HepG2 (cell line): ENCODE data around the gene IQSEC1. TPM values are rescaled to one million over a fixed set of nuclear protein-coding genes. Genes with fewer than 3 reads are reported as not detected.

Experiments used
- ATAC-seq: fragments of 200-7000 bp; cut with Tn5 transposase; 3 replicates; pipeline ENCODE4 v1.9.1; 2020; ENCODE audit warnings: mild to moderate bottlenecking, moderate library complexity
- BruUV-seq: library from RNA; stranded (reverse); fragments of 400-500 nt; replicated peaks from 2 replicates; lab custom pipeline; 2021; lab: Mats Ljungman, UMichigan
- CTCF ChIA-PET: fragments of 300-600 bp; formaldehyde crosslinking; extraction: SDS; loops from one replicate; lab custom pipeline; 2021; ENCODE audit warnings: low total read pairs, inconsistent platforms, low intra/inter-chr PET ratio; lab: Yijun Ruan, JAX
- POLR2A ChIA-PET: fragments of 350-600 bp; sonication (Branson Sonifier 250); formaldehyde crosslinking; loops from one replicate; lab custom pipeline; 2020; ENCODE audit warnings: antibody characterized with exemption, inconsistent platforms; lab: Yijun Ruan, JAX
- DNase-seq: peaks from one replicate; pipeline ENCODE4 v3.0.0-alpha.2; 2015; ENCODE audit warnings: low spot score
- FAIRE-seq: peaks from 3 replicates; lab custom pipeline; 2011; peaks lifted over from hg19 to GRCh38; lab: Jason Lieb, UNC
- H2AFZ ChIP-seq: one replicate; pipeline ENCODE4 v1.6.1; 2011; ENCODE audit warnings: low read length, inconsistent platforms
- H3K27ac ChIP-seq: fragments of 300-600 bp; 3 replicates; pipeline ENCODE4 v1.8.0; 2011; ENCODE audit warnings: mixed run types, mild to moderate bottlenecking, mixed read lengths, low read length, inconsistent platforms; ENCODE audit not compliant: insufficient read depth; ENCODE audit errors: extremely low read length
- H3K27me3 ChIP-seq, 2 experiments: fragments of 200-600 bp in 1 of 2; 2 replicates in 1 of 2; 3 replicates in 1 of 2; pipeline versions ENCODE4 v1.6.0 to v1.8.0; 2011; ENCODE audit warnings: low read length in 2 of 2, mild to moderate bottlenecking in 2 of 2, moderate library complexity in 2 of 2, inconsistent platforms in 1 of 2; ENCODE audit not compliant: insufficient read depth in 2 of 2, control insufficient read depth in 1 of 2
- H3K36me3 ChIP-seq, 2 experiments: fragments of 200-600 bp in 1 of 2; replicated peaks in 1 of 2; 2 replicates in 1 of 2; 3 replicates in 1 of 2; pipeline versions ENCODE4 v1.5.1 to v1.8.0; 2011; ENCODE audit warnings: low read length in 2 of 2, inconsistent platforms in 1 of 2; ENCODE audit not compliant: insufficient read depth in 2 of 2, control insufficient read depth in 1 of 2
- H3K4me1 ChIP-seq: 2 replicates; pipeline ENCODE4 v1.5.1; 2012; ENCODE audit warnings: low read length, inconsistent platforms; ENCODE audit not compliant: insufficient read depth
- H3K4me2 ChIP-seq: 2 replicates; pipeline ENCODE4 v1.6.0; 2011; ENCODE audit warnings: low read depth, low read length, inconsistent platforms
- H3K4me3 ChIP-seq, 3 experiments: fragments of 200-600 bp in 1 of 3; sonication (generic), shearing (Covaris generic) in 1 of 3; replicated peaks in 1 of 3; 2 replicates each; pipeline ENCODE4 v1.5.1; 2011 to 2016; ENCODE audit warnings: low read length in 3 of 3, inconsistent platforms in 2 of 3, low read depth in 2 of 3, mild to moderate bottlenecking in 2 of 3, control low read depth in 1 of 3, mixed read lengths in 1 of 3; ENCODE audit not compliant: insufficient read depth in 1 of 3
- H3K79me2 ChIP-seq: one replicate; pipeline ENCODE4 v1.6.1; 2011; ENCODE audit warnings: low read length, inconsistent platforms; ENCODE audit not compliant: insufficient read depth
- H3K9ac ChIP-seq: 2 replicates; pipeline ENCODE4 v1.6.0; 2011; ENCODE audit warnings: mild to moderate bottlenecking, low read depth, low read length, inconsistent platforms; ENCODE audit not compliant: insufficient read depth
- H3K9me3 ChIP-seq: 2 replicates; pipeline ENCODE4 v1.5.1; 2012; ENCODE audit warnings: mild to moderate bottlenecking, low read length
- H4K20me1 ChIP-seq: 2 replicates; pipeline ENCODE4 v1.6.0; 2011; ENCODE audit warnings: inconsistent platforms, mild to moderate bottlenecking, low read length, moderate library complexity; ENCODE audit not compliant: insufficient read depth
- ASH2L ChIP-seq: fragments of 300-600, 200-600 bp; sonication (generic); IDR thresholded peaks from 2 replicates; pipeline ENCODE4 v1.7.0; 2017; ENCODE audit warnings: low read depth, mild to moderate bottlenecking, moderate library complexity, mixed read lengths, low read length; ENCODE audit not compliant: insufficient read length
- CREB1 ChIP-seq, 2 experiments: fragments of 450-650 bp in 1 of 2; IDR thresholded peaks; 2 replicates each; pipeline ENCODE4 v1.6.1; 2016 to 2017; ENCODE audit warnings: control low read depth in 1 of 2, mild to moderate bottlenecking in 1 of 2, missing compliant biosample characterization in 1 of 2, missing genetic modification characterization in 1 of 2
- HMG20A ChIP-seq: IDR thresholded peaks from 2 replicates; pipeline ENCODE4 v1.6.1; 2016; ENCODE audit warnings: borderline replicate concordance
- MTF2 ChIP-seq: sonication (generic); formaldehyde crosslinking; IDR thresholded peaks from 2 replicates; pipeline ENCODE4 v1.5.0; 2020; ENCODE audit warnings: missing genetic modification reagents, borderline replicate concordance
- MXI1 ChIP-seq: IDR thresholded peaks from 3 replicates; pipeline ENCODE4 v1.6.1; 2012; ENCODE audit warnings: low read depth, low read length, inconsistent platforms, borderline replicate concordance
- PHF5A ChIP-seq: IDR thresholded peaks from one replicate; pipeline ENCODE4 v1.6.1; 2018; ENCODE audit warnings: low read depth, missing genetic modification reagents; ENCODE audit not compliant: unreplicated experiment
- RNF2 ChIP-seq: fragments of 450-650 bp; conservative IDR thresholded peaks from 2 replicates; pipeline ENCODE4 v1.6.1; 2016; ENCODE audit warnings: low read depth
- ZBTB1 ChIP-seq: sonication (generic); formaldehyde crosslinking; IDR thresholded peaks from 2 replicates; pipeline ENCODE4 v1.4.0; 2020; ENCODE audit warnings: missing genetic modification reagents, borderline replicate concordance
- ZBTB3 ChIP-seq: sonication (generic); formaldehyde crosslinking; IDR thresholded peaks from 2 replicates; pipeline ENCODE4 v1.4.0; 2020; ENCODE audit warnings: low read depth, mild to moderate bottlenecking, moderate library complexity, missing genetic modification reagents, borderline replicate concordance
- ZFP41 ChIP-seq: sonication (generic); formaldehyde crosslinking; IDR thresholded peaks from 2 replicates; pipeline ENCODE4 v1.4.0; 2020; ENCODE audit warnings: mild to moderate bottlenecking, missing genetic modification reagents, borderline replicate concordance
- ZNF552 ChIP-seq: sonication (generic); formaldehyde crosslinking; IDR thresholded peaks from 2 replicates; pipeline ENCODE4 v1.9.0; 2022; ENCODE audit warnings: missing genetic modification reagents, mild to moderate bottlenecking, borderline replicate concordance
- ZNF670 ChIP-seq: sonication (generic); formaldehyde crosslinking; IDR thresholded peaks from 2 replicates; pipeline ENCODE4 v1.8.0; 2022; ENCODE audit warnings: mild to moderate bottlenecking, missing genetic modification reagents, borderline replicate concordance
- ZNF784 ChIP-seq: sonication (generic); formaldehyde crosslinking; IDR thresholded peaks from 2 replicates; pipeline ENCODE4 v1.5.1; 2020; ENCODE audit warnings: missing genetic modification reagents, mild to moderate bottlenecking, borderline replicate concordance
- ZNF878 ChIP-seq: sonication (generic); formaldehyde crosslinking; IDR thresholded peaks from 2 replicates; pipeline ENCODE4 v1.8.1; 2023; ENCODE audit warnings: mild to moderate bottlenecking, missing genetic modification reagents, moderate library complexity
- WGBS: methylation state at CpG from one replicate; pipeline ENCODE4 v1.1.6; 2017; ENCODE audit warnings: low lambda C conversion rate; 5-methylcytosine and 5-hydroxymethylcytosine counted together
- in situ Hi-C: cut with HindIII; loops from 2 replicates; pipeline ENCODE4 v1.10.0; 2017; ENCODE audit warnings: low pct_unique_long_range_greater_than_20kb; ENCODE audit not compliant: extremely low pct_ligation_motif_present
- intact Hi-C: fragments of 100-400 bp; cut with micrococcal nuclease; formaldehyde crosslinking; loops from one replicate; pipeline ENCODE4 v1.10.0; 2022; ENCODE audit not compliant: unreplicated experiment
- polyA plus RNA-seq, 8 experiments: library from polyadenylated mRNA; depleted of rRNA in 3 of 8; stranded (reverse) in 7 of 8; unstranded in 1 of 8; fragments of >200 nt; fragmentation: Illumina TruSeq in 4 of 8; extraction: Trizol in 4 of 8; gene quantifications; 2 replicates each; pipeline versions ENCODE4 v1.2.1 to v1.2.3, GENCODE V29; 2011 to 2016; ENCODE audit warnings: low read depth in 4 of 8, missing spikeins in 1 of 8, mixed read lengths in 1 of 8; ENCODE audit not compliant: insufficient read depth in 1 of 8
- total RNA-seq, 5 experiments: library from RNA; depleted of rRNA; stranded (reverse); fragments of >200 nt; fragmentation: Illumina TruSeq; extraction: Trizol; gene quantifications; 2 replicates each; pipeline ENCODE4 v1.2.3, GENCODE V29; 2016; ENCODE audit warnings: low read depth in 1 of 5
- TF ChIP-seq, protein P1 (sequence below): sonication (generic); formaldehyde crosslinking; IDR thresholded peaks from 2 replicates; pipeline ENCODE4 v1.8.0; 2022; ENCODE audit warnings: missing genetic modification reagents, mild to moderate bottlenecking, borderline replicate concordance
- TF ChIP-seq, protein P2 (sequence below): sonication (generic); formaldehyde crosslinking; IDR thresholded peaks from 2 replicates; pipeline ENCODE4 v1.4.0; 2020; ENCODE audit warnings: missing genetic modification reagents

The IQSEC1 gene
- total and polyA plus RNA-seq, 2 of the 13 experiments (the other 11 are each of a cell fraction or from before 2014, with no cell fraction given): 17.4 to 20.2 TPM

- Histone ChIP-seq H3K27me3 (peaks cover 3 to 37% of the 10 kb centered on the region in 2 experiments; a peak in 4 of 5 replicates), H3K79me2 (no peaks in the 10 kb centered on the region), H3K36me3 (no peaks in the 10 kb centered on the region), H4K20me1 (no peaks in the 10 kb centered on the region), H3K4me1 (peaks cover 12% of the 10 kb centered on the region), H3K4me3 (no peak overlapping the region), H3K9ac (no peak overlapping the region), H3K27ac (no peak overlapping the region), H3K4me2 (no peak overlapping the region), H3K9me3 (no peaks in the 10 kb centered on the region), H2AFZ (no peak overlapping the region)
- ChIA-PET CTCF (no interaction called here), POLR2A (no interaction called here)
- DNase-seq (no peak), FAIRE-seq (no peak), ATAC-seq (no peak)
- in situ Hi-C loops: no loop called here
- no TSS peak for BruUV-seq
- WGBS: 65% methylated on average over 4 of the region's 12 CpGs
- intact Hi-C loops: no loop called here
- TF ChIP-seq ZNF784 (CRISPR knock-in tag) (no peak), RNF2 (no peak), ASH2L (no peak), ZBTB3 (no peak)
These were observed 186.5 kb downstream of the IQSEC1 start for GRCh38 chr3:12886736-12887135.

DNA sequence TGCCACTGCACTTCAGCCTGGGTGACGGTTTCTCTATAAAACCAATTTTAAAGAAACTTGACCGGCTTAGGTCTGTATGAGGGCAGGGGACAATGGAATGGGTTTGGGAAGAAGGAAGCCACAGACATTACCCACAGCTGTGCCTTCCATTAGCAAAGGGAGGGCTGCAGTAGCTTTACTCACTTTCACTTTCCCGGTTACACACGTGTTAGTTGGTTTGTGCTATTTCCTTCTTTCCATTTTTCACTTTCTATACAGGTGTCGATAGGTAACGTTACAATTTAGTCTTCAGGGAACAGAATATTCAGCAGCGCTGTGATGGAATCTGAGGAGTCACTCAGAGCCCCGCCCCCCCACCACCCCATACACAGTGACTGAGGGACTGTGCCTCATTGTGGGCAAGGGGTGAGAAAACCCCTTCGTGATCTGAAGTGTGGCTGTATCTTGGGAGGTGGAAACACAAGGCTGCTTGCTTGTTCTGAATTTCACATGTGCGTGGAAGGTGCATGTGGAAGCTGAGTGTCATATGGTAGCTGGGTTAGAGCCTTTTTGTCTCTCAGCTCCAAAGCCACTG lies 187.0 kb downstream of the IQSEC1 start:
- ATAC-seq: no peak
- Histone ChIP-seq H3K4me3 (no peak overlapping the region), H3K27ac (no peak overlapping the region), H3K79me2 (no peaks in the 10 kb centered on the region), H3K4me2 (no peak overlapping the region), H4K20me1 (no peaks in the 10 kb centered on the region), H3K4me1 (peaks cover 6% of the 10 kb centered on the region), H2AFZ (no peak overlapping the region), H3K9ac (no peak overlapping the region), H3K27me3 (peaks cover 3 to 37% of the 10 kb centered on the region in 2 experiments; a peak in 4 of 5 replicates), H3K36me3 (no peaks in the 10 kb centered on the region), H3K9me3 (no peaks in the 10 kb centered on the region)
- no peak for DNase-seq
- CTCF ChIA-PET: no interaction called here
- in situ Hi-C loops (no loop called here), intact Hi-C loops (no loop called here)
- POLR2A ChIA-PET: no interaction called here
- BruUV-seq: no TSS peak
- 52% methylated on average over 10 of the region's 10 CpGs for WGBS
- no peak for FAIRE-seq
- no peak for TF ChIP-seq ZNF878 (CRISPR knock-in tag)
- no peak for TF ChIP-seq MXI1
- no peak for TF ChIP-seq ZNF552
- TF ChIP-seq PHF5A (CRISPR knock-in tag): no peak
- no peak for TF ChIP-seq CREB1 (IDR thresholded peaks at IDR 0.05)
- no peak for TF ChIP-seq CREB1 (CRISPR knock-in tag; IDR thresholded peaks at IDR 0.05)
- TF ChIP-seq HMG20A: no peak
- TF ChIP-seq, protein P1, sequence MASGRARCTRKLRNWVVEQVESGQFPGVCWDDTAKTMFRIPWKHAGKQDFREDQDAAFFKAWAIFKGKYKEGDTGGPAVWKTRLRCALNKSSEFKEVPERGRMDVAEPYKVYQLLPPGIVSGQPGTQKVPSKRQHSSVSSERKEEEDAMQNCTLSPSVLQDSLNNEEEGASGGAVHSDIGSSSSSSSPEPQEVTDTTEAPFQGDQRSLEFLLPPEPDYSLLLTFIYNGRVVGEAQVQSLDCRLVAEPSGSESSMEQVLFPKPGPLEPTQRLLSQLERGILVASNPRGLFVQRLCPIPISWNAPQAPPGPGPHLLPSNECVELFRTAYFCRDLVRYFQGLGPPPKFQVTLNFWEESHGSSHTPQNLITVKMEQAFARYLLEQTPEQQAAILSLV (CRISPR knock-in tag): no peak
- TF ChIP-seq ZBTB1 (CRISPR knock-in tag): no peak
- TF ChIP-seq, protein P2, sequence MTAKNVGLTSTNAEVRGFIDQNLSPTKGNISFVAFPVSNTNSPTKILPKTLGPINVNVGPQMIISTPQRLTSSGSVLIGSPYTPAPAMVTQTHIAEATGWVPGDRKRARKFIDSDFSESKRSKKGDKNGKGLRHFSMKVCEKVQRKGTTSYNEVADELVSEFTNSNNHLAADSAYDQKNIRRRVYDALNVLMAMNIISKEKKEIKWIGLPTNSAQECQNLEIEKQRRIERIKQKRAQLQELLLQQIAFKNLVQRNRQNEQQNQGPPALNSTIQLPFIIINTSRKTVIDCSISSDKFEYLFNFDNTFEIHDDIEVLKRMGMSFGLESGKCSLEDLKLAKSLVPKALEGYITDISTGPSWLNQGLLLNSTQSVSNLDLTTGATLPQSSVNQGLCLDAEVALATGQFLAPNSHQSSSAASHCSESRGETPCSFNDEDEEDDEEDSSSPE (CRISPR knock-in tag): no peak
- no peak for TF ChIP-seq MTF2 (CRISPR knock-in tag)
- TF ChIP-seq ZNF670 (CRISPR knock-in tag): no peak
- TF ChIP-seq ZFP41 (CRISPR knock-in tag): no peak
